ENCODE data around the gene MTMR11.
A peak's percentile ranks its signal among the peaks of the same experiment; 100 is the strongest.
"Not testable (repeated sequence)": the region's sequence is repeated elsewhere in the genome, so short reads cannot be mapped to it uniquely, and the experiment has no call there.

Gene MTMR11, protein sequence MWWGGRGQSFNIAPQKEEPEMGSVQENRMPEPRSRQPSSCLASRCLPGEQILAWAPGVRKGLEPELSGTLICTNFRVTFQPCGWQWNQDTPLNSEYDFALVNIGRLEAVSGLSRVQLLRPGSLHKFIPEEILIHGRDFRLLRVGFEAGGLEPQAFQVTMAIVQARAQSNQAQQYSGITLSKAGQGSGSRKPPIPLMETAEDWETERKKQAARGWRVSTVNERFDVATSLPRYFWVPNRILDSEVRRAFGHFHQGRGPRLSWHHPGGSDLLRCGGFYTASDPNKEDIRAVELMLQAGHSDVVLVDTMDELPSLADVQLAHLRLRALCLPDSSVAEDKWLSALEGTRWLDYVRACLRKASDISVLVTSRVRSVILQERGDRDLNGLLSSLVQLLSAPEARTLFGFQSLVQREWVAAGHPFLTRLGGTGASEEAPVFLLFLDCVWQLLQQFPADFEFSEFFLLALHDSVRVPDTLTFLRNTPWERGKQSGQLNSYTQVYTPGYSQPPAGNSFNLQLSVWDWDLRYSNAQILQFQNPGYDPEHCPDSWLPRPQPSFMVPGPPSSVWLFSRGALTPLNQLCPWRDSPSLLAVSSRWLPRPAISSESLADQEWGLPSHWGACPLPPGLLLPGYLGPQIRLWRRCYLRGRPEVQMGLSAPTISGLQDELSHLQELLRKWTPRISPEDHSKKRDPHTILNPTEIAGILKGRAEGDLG

DNA sequence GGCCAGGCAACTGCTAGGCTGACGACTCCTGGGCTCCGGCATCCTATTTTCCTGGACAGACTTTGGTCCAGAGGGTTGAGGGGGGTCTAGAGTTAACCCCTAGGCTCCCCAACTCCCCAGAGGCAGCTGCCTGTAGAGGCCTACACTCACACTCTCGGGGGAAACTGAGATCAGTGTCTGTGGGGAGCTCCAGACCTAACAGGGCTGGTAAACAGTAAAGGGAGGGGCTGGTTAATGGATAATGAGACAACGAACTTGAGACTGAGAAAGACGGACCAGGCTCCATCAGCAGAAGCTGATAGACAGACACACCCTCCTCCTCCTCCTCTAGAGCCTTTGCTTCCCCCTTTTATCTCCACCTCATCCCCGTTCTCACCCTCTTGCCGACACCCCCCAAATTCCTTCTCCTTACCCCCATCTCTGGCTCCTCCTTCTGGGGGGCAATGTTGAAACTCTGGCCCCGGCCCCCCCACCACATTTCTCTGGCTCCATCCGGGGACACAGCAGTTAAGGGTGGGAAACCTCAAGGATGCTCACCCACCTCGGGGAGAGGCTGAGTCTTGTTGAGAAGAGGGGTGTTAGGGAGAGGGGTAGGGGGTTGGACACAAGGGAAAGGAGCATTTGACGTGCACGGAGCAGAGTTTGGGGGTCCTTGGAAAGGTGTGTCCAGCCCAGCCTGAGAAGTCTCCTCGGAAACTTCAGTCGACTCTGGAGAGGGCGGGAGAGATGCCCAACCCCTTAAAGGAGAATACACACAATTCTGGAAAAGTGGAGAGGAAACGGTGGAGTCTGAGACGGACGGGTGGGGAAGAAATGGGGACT is at the start of gene MTMR11:
MTMR11 (minus strand) TSS at position 710 of the 822 bp plus-strand sequence; CDS start at position 478, 232 bp downstream.
- no peak for DNase-seq (ENCODE audit: low read depth)

DNA sequence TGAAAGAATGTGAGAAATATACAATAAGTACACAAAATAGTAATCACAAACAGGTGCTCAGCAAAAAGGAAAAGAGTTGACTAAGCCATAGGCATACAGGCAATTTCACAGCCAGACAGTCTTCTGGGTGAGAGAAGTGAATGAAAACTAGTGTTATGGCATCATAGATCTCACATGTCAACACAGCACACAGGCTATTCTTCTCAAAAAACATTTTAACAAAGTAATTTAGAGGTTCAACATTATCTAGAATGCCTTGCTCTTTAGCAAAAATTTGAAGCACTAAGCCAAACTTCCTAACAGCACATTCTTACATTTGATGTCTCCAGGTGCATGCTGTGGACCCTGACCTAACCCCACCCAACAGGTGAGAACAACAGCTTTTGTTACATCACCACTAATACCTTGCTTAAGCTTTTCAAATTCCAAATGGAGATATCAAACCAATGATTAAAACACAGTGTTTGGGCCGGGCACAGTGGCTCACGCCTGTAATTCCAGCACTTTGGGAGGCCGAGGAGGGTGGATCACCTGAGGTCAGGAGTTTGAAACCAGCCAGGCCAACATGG is 43.4 kb upstream of the MTMR11 start:
- no peak for DNase-seq (ENCODE audit: low read depth)

DNA sequence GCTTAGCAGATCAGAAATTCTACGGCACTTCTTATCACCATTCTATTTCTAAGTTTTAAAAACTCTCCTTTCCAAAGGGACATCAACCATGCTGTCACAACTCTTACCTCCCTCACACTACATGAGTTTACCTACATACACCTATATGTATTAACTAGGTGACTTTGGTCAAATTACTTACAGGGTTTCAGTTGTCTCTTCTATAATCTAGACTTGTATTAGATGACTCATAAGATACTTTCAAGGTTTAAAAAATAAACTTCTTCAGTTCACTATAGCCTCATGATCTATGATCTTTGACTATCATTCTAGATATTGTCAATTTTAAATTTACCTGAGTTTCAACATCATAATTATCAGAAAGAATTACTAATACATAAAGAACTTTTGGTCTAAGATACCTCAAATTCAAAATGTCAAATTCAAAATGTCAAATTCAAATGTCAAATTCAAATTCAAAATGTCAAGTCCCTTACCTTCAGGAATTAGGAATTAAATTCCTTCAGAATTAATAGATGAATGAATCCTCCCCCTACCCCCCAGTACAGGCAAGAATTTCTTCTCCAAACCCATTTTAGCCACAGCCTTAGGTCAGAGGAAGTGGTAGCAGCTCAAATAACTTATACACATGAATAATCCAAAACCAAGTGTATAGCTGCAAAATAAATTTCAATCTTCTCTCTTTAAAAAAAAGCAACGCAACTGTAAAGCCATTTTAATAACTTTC is 42.7 kb upstream of the MTMR11 start:
- no peak for DNase-seq (ENCODE audit: low read depth)

DNA sequence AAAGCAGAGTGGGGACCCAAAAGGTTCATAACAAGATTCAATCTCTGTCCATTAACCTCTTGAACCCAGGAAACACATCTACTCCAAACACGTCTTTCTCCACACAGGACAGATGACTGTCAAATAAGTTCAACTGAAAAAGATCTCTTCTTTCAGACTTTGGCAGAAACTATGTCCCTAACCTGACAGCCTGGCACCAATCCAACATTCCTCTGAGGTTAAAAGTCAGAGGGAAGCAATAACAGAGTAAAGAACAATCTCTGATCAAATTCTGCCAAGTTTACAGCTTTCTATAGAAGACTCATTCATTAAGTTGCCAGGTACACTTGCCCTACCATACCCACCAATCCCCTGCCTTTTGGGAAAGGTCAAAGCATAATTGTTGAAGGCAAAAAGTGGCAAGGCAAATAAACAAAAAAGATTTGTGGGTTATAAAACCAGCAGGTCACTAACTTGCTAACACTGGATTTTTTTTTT is 41.9 kb upstream of the MTMR11 start:
- no peak for DNase-seq (ENCODE audit: low read depth)

DNA sequence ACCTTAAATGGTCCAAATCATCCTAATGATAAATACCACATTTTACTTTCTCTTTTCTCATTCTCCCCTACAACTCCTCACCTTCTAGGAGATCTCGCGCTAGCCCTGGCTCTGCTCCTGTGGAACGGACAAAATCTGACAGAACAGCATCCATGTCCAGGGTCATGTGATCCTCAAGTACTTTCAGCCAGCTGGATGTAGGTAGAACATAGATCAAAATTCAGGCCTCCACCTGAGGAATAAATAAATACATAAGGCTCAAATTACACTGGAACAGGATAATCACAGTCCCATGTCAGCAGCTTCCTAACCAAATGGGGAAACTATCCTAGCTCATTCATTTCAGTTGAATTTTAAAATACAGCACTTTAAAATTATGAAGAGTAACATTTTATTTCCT is 40.7 kb upstream of the MTMR11 start:
- no peak for DNase-seq (ENCODE audit: low read depth)

DNA sequence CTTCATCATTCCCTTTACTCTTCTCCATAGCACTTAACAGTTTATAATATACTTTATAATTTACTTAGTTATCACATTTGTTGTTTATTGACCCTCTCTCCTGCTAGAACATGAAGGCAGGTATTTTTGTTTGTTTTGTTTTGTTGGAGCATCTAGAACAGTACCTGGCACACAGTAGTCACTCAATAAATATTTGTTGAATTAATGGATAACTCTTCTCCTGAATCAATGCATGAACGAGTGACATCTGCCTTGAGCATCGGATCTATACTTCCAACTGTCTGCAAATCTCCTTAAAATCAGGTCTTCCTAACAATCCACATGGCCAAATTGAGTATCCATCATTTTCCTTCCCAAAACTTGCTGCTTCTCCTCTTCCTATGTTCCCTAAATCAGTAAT is 35.9 kb upstream of the MTMR11 start:
- DNase-seq (ENCODE audit: low read depth): no peak

DNA sequence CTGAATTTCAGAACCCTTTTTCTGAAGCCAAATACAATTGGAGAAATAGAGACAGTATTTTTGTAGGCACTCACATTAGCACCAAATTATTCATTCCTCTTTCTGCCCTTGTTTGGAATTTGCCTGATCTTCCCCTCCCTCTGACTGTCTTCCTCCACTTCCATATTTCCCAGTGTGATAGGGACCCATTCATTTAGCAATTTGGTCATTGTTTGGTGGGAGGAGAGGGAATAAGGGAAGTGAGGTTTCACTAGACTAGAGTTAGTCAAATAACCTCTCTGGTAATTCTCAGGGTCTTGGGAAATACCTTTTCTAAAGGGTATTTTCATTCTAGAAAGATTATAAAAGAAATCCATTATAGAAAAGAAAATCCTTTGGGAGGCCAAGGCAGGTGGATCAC is 31.0 kb upstream of the MTMR11 start:
- DNase-seq (ENCODE audit: low read depth): no peak

DNA sequence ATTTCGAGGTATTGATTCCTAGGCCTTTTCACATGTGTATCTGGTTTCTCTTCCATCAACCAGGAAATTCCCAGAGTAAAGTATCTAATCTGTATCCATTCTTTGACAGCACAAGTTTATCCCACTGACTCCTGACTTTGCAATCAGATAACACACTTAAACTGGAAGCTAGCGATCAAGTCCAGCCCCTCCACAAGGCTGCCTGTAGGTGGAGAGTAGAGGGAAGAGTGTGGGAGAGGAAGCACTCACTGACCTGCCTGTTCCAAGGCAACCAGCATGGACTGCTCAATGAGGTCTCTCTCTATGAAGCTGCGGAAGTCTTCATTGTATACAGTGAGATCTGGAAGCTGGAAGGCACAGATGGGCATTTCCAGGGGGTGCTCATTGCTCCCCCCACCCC is 30.4 kb upstream of the MTMR11 start:
- no peak for DNase-seq (ENCODE audit: low read depth)

DNA sequence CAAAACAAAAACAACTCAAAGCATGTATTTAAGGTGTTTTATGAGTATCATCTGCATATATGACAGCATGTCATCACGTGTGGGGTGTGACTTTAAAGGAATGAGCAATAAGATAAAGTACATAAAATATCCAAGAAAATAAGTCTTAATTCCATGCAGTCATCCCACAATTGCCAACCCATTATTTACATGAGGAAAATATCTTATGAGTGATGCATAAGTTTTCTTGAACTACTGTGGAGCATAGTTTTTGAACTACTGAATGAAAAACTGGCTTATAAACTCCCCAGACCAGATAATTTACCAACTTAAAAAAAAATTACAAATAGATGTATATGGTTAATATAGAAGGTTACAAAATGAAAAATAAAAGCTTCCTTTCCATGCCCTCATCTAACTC is 29.7 kb upstream of the MTMR11 start:
- DNase-seq (ENCODE audit: low read depth): no peak

DNA sequence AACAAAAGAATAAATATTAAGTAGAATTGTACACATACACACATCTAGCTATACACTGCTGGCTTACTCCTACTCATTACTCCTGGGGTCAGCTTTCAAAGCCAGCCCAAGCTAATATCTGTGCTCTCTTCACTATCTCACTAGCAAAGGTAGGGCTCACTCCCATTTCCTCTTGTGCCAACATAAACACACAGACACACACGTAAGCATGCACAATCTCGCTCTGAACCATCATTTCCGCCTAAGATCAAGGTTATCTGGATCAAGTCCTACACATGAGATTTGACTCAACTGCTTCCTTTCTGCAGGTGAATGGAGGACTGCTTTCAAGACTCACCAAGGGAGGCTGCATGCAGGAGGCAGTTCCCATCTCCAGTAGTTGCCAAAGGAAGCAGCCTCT is 28.8 kb upstream of the MTMR11 start:
- DNase-seq (ENCODE audit: low read depth): no peak

DNA sequence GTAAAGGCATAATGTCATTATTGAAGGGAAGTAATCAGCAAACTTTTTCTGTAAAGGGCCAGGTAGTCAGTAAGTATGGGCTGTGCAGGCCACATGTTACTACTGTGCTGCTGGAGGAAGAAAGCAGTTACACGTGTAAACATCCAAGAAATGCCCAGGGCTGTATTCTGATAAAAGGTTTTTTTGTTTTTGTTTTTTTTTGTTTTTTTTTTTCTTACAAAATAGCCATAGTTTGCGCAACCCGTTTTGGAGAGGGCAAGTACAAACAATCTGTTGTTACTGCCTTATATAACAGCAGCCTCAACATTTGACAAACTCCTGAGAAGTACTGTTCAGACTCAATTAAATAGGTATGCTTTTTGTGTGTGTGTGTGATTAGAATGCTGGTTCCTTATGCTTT is 26.7 kb upstream of the MTMR11 start:
- DNase-seq (ENCODE audit: low read depth): no peak

DNA sequence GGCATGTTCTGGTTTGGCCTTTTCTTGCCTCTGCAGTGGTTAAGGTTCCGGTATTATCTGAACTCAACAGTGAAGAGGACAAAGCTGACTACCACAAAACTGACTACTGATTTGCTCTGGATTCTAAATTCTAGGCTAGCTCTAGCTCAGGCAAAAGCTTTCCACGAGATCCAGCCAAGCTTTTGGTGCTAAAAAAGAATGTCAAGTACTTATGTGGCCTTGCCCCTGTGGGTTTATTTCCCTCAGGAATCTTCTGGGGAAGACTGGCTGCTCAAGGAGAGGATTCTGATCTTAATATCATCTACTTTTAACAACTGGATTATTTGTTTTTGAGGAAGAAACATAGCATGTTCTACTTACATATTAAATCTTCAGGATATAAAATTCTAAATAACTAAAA is 26.1 kb upstream of the MTMR11 start:
- DNase-seq (ENCODE audit: low read depth): no peak

DNA sequence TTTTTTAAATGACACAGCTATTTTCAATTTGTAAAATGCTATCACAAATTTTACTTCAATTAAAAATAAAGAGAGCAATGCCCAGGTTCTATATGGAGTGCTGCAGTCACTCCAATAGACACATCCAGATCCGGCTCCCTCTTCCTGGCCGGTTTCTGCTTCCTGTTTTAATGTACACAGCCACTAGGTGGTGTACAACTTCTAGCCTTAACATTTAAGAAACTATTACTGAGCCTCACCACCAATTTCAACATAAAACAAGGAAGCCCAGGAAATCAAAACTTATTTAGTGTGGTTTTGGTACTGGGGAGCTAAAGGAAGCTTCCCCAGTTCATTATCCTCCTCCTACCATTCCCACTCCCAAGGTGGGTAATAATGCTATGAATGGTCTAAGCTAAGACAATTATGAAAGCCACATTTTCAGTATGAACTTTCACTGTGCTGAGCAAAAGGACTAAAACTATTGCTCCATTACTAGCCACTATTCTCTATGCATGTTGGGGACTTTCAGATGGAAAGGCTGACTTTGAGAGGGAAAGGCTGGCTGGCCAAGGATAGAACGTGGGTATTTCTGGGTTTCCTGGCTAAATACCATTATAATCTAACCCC is 25.5 kb upstream of the MTMR11 start:
- peak; percentile 43 for DNase-seq (ENCODE audit: low read depth)

DNA sequence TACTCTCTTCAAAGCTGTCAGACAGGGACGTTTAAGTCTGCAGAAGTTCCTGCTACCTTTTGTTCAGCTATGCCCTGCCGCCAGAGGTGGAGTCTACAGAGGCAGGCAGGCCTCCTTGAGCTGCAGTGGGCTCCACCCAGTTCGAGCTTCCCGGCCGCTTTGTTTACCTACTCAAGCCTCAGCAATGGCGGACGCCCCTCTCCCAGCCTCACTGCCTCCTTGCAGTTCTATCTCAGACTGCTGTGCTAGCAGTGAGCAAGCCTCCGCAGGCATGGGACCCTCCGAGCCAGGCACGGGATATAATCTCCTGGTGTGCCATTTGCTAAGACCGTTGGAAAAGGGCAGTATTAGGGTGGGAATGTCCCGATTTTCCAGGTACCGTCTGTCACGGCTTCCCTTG is 20.9 kb upstream of the MTMR11 start:
- not testable (repeated sequence) for DNase-seq (ENCODE audit: low read depth)

DNA sequence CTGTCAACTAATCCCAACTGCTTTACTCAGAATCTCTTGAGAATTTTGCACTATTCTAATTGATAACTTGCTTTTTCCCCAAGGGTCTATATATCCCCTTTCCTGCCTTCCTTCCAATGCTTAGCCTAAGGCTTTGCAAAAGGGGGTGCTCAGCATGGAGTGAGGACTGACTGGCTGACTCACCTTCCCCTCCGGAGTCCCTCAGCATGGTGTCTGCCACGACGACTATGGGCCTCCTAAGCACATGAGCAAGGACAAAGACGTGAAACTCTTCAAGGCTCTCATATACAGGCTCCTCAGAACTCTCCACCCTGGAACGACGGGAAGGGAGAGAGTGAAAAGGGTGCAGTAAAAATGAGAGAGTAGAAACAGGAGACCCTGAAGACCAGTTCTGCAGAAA is 13.2 kb upstream of the MTMR11 start:
- DNase-seq (ENCODE audit: low read depth): no peak

DNA sequence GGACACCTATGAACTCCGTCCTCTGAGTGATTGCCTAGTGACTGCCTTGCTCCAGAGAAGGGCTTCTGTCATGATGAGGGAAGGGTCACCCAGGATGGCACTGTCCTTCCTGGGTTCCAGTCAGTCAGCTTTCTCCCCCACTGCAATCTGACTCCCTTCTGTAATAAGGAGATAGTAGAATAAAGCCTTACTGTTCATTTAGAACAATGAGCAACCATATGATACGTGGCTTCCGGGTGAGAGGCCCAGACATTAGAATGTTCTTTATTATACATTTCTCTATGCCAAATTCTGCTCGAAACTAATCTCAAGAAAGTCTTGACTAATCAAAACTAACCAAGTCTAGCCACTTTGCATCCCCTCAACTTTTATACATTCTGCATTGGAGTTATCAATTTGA is 8.5 kb upstream of the MTMR11 start:
- DNase-seq (ENCODE audit: low read depth): no peak

DNA sequence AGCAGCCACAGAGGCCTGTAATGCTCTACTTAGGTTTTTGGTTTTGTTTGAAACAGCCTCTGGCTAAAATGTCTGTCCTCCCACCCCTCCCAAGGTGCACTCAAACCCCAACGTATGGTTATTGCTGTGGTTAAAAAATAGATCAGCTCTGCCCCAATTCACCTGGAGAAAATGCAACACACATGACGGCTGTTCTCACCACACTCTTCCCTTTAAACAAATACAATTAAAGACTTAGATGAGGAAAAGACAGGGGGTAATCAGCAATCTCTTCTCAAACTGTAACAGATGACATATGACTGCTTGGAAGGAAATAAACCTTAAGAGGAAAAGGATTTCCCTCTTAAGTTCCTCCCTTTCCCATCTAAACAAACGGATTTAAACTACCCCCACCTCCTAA is 6.2 kb upstream of the MTMR11 start:
- no peak for DNase-seq (ENCODE audit: low read depth)

DNA sequence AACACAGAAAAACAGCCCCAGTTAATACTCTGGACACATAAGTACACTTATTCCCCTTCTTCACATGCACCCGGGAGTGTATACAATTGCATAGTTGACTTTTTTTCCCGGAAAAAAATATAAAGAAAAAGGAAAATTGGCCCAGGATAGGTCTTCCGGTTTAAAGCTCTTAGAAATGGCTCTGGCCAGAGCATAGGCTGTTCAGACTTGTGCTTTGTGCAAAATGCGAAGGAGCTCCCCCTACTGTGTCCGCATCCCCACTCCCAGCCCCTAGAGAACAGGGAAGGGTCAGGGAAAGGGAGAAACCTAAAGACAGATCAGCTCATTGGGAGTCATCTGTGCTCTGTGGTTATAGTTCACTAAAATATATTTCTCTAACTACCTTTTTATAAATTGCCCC is 5.5 kb upstream of the MTMR11 start:
- no peak for DNase-seq (ENCODE audit: low read depth)

DNA sequence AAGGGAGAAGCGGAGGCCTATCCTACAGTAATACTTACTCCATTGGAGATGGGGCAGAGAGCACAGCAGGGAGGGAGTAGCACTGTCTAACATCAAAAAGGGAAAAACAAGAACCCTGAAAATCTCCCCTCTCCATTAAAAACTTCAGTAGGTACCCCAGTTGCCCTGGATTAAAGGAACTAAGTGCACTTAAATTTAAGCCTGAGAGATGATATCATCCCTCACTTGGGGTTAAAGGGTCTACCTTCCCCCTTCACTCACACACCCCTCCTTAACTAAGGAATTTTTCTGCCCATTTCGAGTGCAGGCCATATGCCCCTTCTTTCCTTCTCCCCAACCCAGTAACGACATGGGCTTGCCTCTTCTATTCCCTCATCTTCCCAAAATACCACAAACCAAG is 3.7 kb upstream of the MTMR11 start:
- DNase-seq (ENCODE audit: low read depth): no peak

DNA sequence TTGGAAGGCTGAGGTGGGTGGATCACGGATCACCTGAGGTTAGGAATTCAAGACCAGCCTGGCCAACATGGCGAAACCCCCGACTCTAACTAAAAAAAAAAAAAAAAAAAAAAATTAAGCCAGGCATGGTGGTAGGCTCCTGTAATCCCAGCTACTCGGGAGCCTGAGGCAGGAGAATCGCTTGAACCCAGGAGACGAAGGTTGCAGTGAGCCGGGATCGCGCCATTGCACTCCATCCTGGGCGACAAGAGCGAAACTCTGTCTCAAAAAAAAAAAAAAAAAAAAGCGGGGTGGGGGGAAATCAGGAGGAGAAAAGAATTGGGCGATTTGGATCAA is 2.0 kb upstream of the MTMR11 start:
- DNase-seq (ENCODE audit: low read depth): not testable (repeated sequence)

DNA sequence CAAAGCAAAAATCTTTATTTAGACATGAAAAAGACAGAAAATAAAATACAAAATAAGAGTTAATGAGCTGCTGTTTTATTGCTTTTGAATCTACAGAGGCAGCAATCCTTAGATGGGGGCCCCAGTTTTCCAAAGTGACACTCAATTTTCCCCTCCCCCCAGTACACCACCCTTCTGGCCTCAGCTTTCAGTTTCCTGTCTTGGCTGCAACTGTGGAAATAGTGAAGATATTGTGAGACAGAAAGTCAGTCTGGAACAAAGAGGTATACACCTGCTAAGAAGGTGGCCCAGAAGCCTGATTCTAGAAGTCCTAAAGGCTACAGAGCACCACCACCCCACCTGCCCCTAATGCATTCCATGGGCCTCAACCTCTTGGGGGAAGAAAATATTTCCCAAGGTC is 1.1 kb upstream of the MTMR11 start:
- DNase-seq (ENCODE audit: low read depth): no peak

All from non-pigmented ciliary epithelial cell (primary cell).